Left hindlimb (tissue), 1 donor: ENCODE measurements around the gene PEMT.

Source experiments
- DNase-seq: peaks from one replicate; pipeline ENCODE4 v3.0.0-alpha.2; 2018

PEMT gene

DNA sequence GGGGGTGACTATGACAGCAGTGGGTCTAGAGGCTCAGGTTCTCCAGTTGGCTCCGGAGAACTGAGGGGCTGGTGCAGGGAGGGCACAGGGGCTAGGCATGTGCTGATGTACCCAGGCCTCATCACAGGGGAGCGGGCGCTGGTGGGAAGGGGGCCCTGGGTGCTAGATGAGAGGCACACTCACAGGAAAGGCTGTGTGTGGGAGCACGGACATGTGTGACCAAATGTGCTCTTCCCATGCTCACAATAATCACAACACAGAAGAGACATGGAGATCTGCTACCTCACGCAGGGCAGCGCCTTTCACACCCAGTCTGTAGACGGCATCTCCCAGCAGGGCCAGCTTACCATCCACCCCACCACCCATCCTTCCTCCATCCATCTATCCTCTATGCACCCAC is 77.9 kb downstream of the PEMT start:
- peak; percentile 21 for DNase-seq

DNA sequence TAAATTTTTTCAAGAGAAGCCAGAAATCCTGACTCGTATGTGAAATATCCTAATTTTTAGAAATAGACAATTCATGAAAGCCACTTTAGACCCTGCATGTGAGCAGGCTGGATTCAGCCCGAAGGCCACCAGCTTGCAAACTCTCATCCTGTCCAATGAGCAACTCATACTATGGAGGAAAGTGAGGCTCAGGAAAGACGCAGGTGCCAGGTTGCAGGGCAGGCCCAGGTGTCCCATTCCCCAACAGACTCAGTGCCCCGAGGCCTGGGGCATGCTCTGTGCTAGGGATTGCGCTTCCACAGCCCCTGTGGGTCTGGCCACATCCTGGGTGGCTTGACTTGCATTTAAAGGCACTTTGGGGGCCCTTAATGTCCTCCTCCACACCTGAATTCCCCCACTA is 78.6 kb downstream of the PEMT start:
- peak; percentile 22 for DNase-seq

DNA sequence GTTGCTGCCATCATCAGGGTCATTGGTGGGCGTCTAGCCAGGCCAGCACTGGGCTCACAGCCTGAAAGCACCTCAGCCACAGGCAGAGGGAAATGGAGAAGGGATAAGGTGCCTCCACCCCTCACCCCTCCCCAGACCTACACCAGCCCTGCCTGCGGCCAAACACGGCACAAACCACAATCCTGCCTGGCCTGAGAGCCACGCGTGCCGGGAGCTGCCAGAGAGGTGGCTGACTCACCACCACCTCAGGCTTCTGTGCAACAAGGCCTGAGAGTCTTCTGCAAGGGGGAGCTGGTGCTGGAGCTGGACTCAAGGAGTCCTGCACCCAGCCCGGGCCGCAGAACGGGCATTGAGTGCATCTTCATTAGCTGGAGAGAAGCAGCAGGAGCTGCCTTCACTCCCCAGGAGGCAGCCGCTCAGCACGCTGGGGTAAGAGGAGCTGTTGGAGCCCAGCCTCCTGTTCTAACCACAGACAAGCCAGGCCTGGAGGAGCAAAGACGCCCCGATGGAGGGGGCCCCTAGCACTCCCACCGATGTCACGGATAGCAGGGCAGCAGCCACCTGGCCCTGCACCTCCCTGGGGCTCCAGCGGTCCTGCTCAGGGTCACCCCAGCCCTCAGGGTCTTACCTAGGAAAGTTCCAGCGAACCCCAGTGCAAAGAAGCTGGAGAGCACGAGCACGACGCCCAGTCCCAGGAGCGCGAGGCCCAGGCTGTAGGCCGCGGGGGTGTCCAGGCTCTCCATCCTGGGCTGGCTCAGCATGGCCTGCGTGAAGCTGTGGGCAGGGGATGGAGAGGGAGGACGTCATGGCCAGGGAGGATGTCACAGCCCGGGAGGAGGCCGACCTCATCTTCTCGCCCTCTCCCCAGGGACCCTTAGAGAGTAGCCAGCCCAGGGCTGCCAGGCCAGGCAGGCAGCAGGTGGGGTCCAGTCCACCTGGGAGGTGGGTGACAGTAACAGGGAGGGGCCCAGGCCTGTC is 79.3 kb downstream of the PEMT start:
- DNase-seq: peak; percentile 57

DNA sequence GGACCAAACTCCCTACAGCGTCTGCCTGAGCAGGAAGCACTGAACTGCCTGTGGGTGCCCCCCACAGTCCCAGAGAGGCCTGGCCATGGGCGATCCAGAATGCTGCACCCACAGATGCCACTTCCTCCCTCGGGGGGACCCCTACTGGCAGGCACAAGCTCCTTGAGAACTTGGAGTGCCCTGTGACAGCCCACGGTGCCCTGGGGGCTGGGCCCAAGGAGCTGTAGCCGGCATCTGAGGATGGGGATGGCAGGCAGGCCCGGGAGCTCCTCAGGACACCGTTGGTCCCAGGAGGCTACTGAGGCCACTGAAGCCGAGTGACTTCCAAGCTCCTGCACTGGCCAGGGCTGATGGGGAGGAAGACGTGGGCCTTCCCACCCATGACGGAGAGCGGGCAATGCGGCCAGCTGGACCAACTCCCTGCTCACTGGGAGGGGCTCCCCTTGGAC is 80.2 kb downstream of the PEMT start:
- peak; percentile 38 for DNase-seq

DNA sequence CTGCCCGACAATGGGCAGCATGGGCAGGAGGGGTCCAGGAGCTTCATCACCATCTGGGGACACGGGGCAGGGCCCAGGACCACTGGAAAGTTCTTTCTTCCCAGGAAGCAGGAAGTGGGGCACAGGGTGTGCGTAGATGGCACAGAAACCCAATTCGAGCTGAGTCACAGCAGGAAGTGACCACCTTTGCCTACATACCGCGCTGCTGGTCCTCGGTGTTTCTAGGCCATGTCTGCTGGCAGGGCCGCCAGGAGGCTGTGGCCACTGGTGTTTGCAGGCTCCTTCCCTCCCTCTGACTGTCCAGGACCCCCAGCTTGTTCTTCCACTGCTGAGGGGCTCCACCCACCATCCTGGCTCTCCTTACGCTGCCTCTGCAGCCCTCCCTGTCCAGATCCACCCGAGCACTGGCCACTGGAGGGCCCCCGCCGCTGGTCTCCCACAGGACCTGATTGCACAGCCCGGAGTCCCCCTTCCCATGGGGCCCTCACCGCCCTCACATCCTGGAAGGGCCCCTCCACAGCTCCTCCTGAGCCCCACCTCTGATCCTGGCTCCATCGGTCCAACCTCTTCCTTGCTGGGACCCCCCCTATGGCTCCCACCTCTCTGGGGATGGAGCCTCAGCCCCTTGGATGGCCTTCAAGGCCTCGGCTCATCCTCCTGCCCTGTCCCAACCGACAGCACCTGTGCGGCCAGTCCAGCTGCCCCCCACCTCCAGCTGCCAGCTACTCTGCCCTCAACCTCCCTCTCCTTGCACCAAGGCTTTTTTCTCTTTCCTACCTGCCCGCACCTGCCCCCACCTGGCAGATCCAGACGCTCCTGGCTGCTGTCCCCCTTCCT is 80.8 kb downstream of the PEMT start:
- peak; percentile 25 for DNase-seq

DNA sequence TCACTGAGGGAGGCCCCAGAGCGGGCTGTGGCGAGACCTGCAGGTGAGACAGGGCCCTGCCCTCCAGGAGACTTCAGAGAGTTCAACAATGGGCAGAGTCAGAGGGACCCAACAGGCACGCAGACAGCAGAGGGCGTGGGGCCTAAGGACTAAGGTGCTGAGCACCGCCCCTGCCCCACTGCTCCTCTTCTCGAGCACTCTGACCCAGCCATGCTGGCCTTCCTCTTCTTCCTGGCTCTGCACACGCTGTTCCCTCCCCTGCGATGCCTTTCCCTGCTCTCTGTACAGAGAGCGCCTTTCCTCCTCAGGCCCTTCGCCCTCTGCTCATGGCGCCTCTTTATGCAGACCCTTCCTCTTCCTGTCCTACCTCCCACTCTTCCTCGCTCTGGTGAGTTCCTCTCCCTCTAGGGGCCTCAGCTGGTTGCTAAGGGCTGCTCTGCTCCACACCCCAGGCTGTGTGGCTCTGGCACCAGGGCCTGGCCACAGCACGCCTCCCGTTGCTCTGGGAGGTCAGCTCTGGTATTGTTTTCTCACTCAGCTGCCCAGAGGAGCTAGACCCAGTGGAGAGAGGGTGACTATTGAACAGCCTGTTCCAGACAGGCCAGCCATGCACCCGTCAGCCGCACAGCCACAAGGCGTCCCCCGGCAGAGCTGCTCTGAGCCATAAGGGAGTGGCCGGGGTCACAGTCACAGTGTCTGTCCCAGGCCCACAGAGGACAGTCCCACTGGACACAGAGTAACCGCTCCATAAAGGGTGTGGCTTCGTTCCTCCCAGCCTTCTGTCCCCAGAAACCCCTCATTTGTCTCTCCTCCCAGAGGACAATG is 81.7 kb downstream of the PEMT start:
- peak; percentile 24 for DNase-seq

DNA sequence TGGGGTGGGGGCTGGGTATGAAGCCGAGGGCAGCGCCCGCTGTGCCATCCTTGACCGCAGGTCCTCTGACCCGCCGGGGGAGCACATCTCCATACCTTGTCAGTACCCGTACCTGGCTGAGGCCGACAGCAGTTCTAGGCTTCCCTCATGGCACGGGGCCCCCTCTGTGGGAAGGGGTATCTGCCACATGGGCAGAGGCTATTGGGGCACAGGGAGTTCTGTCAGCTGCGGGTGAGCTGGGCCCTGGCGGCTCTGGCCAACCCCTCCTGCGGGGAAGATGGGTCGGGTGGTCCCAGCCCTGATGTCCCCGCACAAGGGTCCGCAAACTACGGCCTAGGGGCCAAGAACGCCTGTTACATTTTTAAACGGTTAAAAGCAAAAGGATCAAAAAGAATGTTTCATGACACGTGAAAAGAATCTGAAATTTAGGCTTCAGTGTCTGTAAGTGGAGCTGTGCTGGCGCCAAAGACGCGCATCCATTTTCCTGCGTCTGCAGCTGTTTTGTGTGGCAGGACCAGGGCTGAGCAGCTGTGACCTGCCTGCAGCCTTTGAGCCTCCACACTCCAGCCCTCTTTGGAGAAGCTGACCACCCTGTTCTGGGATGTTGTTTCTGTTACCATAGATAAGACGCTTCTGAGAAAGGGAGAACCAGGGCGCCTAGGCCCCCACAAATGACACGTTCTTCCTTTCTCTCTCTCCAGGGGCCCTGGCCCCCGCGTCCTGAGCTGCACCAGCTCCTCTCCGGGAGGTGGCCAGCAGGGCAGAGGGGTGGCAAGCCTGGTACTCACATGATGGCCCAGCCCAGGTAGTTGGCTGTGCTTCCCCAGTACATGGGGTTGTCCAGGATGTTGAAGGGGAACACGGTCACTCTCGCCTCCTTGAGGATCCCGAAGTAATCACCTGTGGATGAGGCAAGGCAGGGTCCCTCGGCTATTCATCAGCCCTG is 82.6 kb downstream of the PEMT start:
- DNase-seq: peak; percentile 35

DNA sequence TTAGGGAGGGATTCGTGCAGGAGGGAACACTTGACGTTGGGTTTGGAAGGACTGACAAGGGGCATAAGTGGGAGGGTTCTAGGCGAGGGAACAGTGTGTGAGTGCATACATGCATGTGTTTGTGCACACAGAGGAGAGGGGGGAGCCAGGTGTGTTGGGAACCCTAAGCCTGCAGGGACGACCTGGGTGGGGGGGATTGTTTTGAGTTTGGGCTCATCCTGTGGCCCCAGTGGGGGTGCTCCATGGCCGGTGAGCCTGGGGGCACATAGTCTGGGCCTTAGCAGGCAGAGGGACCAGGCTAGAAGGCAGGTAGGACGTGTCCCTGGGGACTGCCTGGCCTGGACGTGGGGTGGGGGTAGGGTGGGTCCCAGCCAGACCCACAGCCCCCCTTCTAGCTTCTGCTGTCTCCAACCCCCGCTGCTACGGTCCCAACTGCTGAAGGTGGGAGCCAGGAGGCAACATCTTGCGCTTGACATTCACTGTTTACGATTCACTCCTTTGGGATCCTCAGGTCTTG is 83.4 kb downstream of the PEMT start:
- DNase-seq: peak; percentile 29

DNA sequence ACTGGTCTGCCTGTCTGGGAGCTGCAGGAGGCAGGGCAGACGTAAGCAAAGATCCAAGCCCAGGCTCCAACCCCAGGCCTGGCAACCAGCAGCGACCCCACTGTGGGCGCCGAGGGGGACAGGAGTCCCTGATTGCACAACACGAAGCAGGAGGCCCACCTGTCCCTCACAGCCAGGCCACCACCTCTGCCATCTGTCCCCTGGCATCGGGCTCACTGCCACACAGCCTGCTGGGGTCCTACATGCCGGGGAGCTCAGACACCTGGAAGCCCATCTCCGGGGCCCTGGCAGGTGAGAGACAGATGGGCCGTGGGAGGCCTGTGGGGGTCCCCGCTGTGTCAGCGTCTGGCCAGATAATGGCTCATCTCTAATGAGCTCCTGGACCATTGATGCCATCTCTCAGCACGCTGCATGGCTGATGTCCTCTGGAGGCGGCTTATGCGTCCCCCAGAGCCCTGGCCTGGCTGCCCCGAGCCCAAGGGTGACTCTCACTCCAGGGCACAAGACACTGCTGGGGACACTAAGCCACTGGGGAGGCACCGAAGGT is 84.0 kb downstream of the PEMT start:
- DNase-seq: no peak

DNA sequence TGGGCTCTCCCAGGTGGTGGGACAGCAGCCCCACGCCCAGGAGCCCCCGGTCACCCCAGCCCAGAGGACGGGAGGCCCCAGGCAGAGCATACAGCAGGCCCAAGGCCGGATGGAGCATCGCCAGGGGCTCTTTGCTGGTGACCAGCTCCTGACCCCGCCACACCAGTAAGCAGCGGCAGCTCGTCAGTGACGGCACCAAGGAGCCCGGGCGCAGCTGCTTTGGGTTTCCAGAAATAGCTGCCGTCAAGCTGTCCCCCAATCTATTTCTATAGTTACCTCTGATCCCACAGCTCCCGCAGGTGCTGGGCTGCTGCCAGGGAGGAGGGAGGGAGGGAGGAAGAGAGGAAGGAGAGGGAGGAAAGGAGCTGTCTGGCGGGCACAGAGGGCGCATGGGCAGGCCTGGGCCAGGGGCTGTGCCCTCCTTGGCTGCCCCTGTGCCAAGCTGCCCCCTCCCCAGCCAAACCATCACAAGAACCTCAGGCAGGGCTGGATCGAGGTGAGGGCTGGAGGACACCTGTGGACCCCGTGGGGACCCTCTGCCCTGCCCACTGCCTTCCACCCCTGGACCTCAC is 84.5 kb downstream of the PEMT start:
- peak; percentile 74 for DNase-seq

DNA sequence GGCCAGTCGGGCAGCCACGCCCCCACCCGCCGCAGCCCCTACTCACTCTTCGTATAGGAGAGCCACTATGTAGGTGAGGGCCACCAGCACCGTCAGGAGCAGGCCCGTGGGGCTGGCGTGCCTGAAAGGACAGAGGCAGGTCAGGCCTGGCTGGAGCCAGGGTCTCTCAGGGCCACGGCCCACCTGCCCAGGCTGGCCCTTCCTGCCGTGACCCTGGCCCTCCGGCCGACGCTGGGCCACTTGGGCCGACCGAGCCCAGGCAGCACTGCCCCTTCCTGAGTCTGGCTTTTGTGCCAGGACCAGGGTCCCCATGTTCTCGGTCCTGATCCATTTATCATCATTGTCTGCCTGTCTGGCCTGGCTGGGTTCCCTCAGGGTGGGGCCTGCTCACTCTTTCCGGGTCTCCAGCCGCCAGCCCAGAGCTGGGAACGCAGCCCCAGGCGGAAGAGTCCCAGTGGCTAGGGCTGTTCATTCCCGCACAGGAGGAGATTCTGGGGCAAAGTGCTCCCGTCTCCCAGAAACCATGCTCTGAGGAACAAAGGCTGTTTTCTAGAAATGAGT is 85.2 kb downstream of the PEMT start:
- DNase-seq: peak; percentile 37

DNA sequence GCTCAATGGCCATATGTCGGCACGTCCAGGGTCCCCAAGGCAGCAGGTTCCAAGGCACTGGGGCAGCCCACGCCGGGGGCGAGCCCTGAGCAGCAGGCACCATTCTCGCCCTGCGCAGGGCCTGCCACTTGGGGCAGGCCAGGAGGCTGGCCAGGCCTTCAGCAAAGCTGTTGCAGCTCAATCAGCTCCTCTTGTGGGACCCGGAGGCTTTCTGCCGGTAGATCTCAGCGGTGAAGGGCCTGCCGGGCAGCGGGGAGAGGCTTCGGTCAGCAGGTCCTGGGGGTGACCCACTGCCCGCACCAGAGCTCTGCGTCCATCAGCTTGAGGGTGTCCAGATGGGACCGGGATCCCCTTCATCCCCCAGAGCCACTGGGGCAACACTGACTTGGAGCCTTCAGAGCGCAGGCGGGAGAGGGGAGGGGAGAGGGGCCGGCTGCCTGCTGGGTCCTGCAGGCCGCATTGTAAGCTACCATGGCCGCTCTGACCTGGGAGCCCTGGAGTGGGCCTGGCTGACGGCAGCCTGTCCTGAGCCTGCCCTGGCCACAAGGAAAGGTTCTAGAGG is 85.8 kb downstream of the PEMT start:
- peak; percentile 23 for DNase-seq

DNA sequence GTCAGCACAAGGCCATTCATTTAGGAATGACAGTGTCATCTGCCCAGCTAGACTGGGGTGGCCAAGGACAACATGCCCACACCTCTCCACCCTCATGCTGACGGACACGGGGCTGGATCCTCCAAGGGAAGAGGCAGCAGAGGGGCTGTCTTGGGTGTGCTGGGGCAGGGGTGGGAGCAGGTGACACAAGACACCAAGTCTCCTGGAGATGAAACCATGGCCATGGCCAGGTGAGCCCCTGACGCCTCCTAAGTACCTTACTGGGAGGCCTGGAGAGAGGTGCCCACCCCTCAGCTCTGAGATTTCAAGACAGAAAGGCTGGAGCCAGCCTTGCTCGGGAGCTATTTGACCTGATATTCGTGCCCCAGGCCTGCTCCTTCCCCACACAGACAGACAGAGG is 86.4 kb downstream of the PEMT start:
- DNase-seq: no peak

DNA sequence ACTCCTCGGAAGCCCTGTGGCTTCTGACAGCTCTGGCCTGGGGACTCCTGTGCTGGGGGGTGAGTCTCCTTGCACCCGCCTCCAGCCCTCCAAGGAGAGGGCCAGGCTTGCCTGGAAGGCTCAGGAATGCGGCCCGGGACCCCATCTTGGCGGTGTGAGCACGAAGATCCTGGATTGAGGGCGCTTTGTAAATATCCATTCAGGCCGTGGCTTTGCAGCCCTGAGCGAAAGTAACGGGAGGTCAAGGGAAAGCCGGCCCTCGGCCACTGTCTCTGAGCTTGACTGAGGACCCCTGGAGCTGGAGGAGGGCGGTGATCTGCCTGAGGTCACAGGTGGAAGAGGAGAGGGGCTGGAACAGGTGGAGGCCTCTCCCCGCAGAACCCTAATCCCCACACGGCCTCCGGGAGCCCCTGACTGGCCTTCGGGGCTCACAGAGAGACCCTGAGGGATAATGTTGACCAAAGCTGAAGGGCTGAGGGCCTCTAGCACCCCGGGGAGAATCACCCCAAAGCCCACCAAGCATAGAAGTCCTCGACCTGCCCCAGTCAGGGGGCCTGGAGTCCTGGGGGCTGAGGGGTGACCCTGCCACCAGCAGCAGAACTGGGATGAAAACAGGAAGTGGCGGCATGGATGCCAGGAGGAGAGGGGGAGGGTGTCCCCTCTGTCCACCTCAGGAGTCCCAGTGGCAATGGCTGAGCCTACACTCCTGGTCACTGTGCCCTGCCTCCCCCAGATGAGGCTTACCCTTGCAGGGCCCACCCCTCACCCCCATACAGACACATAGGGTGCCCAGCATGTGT is 87.0 kb downstream of the PEMT start:
- DNase-seq: peak; percentile 20

DNA sequence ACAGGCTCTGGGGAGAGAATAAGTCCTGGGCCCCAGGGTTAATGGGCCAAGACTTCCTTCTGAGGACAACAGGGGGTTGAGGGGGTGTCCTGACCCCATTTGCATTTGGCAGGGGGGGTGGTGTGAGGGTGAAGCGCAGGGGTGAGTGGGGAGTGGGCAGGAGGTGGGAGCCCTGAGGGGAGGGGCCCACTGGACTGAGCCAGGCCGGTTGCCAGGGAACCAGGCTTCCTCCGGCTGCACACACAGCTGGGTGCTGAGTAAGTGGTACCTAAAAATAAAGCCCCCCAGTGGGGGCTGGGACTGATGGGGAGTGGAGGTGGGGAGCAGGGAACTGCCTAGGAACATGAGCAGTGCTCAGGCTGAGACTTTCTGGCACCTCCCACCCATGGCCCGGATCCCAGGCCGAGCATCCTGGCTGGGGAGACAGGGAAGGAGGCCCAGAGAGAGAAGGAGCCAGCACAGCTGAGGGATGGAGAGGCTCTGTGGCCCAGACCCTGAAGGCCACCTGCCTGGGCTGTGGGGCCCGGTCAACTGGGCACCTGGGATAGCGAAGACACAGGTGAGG is 87.9 kb downstream of the PEMT start:
- peak; percentile 82 for DNase-seq

DNA sequence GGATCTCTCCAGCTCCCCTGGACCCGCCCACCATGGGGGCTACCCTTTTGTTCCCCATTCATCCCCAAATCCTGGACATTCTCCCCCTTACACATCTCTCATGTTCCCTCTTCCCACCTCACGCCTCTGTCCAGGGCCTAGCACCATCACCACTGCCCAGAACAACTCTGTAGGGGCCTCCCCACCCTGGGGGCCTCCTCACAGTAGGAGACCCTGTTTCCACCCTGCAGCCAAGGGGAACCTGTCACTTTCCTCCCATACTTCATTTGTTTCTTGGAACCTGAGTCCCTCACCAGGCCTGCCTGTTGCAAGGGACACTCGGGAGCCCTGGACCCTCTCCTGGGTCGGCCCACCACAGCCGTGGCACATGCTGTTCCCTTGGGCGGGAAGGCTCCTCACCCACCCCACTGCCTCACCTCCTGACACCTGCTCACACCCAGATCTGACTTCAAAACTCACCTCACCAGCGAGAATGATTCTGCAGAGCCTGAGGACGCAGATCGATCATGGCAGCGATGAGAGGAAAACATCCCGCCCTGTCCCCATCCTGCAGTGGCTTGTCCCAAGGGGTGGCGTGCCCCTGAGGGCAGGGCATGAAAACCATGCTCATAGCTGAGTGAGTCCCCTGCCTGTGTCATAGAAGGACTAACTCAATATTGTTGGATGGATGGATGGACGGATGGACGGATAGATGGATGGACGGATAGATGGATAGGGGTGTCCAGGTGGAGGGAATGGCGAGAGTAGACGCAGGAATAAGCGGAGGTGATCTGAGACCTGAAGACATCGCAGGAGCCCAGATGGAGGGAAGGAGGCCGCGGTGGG is 88.6 kb downstream of the PEMT start:
- no peak for DNase-seq

DNA sequence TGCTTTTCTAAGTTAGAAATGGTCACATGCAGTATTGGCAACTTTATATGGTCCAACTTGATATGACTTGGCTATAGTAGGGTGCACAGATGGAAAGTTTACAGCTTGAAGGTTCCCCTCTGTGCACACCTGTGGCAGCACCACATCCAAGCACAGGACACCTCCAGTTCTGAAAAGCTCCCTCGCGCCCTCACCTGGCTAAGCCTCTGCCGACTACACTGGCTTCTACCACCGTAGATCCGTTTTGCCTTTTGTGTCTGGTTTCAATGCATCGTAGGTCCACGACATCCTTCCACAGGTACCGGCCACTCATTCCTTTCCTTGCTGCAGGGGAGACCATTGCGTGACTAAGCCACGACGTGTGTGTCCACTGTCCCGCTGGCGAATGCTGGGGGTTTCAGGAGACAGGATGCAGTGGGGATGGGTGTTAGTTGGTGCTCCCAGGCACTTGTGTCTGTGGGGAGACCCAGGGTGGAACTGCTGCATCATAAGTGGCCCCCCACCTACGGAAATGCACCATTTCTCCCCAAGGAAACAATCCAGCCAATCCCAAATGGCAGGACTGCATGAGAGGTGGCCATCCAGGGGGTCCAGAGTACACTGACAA is 90.4 kb downstream of the PEMT start:
- DNase-seq: no peak
